Umbilical cord (tissue), 2 donors: Measurements from ENCODE around the gene SLC2A3. TPM values are rescaled to one million over a fixed set of nuclear protein-coding genes. Genes with fewer than 3 reads are reported as not detected.
A peak's percentile ranks its signal among the peaks of the same experiment; 100 is the strongest.
"Not testable (repeated sequence)": the region's sequence is repeated elsewhere in the genome, so short reads cannot be mapped to it uniquely, and the experiment has no call there.

Source experiments
- DNase-seq: peaks from one replicate; pipeline ENCODE4 v3.0.0-alpha.2; 2015; ENCODE audit warnings: low spot score
- total RNA-seq: library from RNA; depleted of rRNA; stranded (reverse); fragments of >200 nt; gene quantifications from one replicate; pipeline ENCODE4 v1.2.3, GENCODE V29; 2014; ENCODE audit warnings: low replicate concordance; ENCODE audit not compliant: insufficient read depth

The SLC2A3 gene
- total RNA-seq, 1 donor from 2014 or later = 202 TPM

DNA sequence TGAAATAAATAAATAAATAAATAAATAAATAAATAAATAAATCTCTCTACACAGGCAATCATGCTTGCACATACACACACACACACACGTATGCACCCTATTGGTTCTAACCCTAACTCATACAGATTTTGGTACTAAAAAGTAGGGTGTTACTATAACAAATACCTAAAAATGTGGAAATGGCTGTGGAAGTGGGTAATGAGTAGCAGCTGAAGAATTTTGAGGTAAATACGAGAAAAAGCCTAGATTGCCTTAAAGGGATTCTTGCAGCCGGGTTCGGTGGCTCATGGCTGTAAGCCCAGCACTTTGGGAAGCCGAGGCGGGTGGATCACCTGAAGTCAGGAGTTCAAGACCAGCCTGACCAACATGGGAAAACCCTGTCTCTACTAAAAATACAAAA, 15.7 kb upstream of the SLC2A3 start:
- no peak for DNase-seq

DNA sequence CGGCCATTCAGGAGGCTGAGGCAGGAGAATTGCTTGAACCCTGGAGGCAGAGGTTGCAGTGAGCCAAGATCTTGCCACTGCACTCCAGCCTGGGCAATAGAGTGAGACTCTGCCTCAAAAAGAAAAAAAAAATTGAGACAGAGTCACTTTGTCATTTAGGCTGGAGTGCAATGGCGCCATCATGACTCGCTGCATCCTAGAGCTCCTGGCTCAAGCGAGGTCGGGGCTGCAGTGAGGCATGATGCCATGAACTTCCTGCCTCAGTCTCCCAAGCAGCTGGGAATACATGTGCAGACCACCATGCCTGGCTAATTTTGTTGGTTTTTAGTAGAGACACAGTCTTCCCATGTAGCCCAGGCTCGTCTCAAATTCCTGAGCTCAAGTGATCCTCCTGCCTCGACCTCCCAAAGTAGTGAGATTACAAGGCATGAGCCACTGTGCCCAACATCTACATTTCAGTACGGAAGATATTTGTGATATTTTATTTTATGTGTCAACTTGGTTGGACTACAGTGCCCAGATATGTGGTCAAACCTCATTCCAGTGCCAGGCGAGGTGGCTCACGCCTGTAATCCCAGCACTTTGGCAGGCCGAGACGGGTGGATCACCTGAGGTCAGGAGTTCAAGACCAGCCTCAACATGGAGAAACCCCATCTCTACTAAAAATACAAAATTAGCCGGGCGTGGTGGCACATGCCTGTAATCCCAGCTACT, 14.4 kb upstream of the SLC2A3 start:
- DNase-seq = not testable (repeated sequence)

DNA sequence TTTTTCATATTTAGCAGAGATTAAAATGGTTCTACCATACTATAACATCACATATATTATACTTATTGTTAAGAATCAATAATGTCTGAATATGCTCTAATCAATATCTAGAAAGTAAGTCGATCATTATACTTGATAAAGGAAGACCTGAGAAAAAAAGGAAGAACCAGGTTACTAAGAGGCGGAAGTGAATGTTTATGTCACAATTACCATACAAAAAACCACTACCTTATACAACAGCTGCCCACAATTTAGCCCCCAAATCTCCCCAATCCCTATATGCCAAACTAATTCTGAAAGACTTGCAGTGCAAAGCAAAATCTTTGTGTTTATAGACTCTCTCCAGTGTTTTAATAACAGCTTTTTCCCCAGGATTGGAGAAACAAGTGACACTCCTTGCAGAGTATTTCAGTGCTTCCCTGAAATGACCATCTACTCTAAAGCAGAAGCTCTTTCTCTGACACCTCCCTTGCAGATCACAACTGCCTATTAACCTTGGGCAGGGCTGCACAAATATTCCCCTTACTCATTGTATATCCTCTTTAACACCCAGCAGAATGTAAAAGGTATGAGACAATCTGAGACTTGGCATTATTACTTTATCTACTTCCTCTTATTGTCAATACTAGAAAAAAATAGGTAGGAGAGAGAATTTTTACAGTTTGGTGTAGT, 12.7 kb upstream of the SLC2A3 start:
- DNase-seq = no peak

DNA sequence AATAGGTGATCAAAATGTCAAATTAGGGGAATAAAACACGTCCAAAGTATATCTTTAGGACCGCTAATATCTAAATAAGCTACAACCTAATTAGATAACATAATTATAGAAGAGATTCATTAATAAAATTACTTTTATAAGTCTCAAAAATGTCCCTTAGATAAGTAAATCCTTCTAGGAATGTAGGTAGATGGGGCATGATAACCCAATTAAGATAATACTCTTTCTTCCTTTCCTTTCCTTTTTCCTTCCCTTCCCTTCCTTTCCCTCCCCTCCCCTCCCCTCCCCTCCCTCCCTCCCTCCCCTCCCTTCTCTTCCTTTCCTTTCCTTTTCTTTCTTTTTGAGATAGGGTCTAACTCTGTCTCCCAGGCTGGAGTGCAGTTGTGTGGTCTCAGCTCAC, 11.0 kb upstream of the SLC2A3 start:
- no peak for DNase-seq

DNA sequence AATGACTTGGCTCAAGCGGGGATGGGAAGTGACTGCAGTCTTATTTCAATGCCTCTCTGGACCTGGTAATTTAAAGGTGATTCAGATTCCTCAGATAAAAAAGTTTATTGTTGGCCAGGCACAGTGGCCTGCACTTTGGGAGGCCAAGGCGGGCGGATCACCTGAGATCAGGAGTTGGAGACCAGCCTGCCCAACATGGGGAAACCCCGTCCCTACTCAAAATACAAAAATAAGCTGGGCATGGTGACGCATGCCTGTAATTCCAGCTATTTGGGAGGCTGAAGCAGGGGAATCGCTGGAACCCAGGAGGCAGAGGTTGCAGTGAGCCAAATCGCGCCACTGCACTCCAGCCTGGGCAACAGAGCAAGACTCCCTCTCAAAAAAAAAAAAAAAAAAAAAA, 8.8 kb upstream of the SLC2A3 start:
- DNase-seq = not testable (repeated sequence)

DNA sequence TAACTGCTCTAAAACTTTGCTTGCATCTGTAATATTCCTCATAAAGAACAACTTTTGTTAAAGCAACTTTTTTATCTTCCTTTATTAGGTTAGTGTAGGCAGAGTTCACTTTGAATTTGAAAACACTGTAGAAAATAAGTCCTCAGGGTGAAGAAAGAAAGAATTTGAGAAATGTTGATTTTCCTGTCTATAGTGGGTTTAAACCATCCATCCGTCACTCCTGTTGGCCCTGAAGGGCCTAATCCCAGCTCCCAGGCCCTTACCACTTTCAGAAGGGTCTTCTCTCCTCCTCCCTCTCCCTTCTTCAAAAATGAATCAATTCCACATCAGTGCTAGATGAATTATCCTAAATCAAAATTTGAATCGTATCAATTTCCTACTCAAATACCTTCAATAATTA, 4.9 kb upstream of the SLC2A3 start:
- DNase-seq = peak; percentile 30

DNA sequence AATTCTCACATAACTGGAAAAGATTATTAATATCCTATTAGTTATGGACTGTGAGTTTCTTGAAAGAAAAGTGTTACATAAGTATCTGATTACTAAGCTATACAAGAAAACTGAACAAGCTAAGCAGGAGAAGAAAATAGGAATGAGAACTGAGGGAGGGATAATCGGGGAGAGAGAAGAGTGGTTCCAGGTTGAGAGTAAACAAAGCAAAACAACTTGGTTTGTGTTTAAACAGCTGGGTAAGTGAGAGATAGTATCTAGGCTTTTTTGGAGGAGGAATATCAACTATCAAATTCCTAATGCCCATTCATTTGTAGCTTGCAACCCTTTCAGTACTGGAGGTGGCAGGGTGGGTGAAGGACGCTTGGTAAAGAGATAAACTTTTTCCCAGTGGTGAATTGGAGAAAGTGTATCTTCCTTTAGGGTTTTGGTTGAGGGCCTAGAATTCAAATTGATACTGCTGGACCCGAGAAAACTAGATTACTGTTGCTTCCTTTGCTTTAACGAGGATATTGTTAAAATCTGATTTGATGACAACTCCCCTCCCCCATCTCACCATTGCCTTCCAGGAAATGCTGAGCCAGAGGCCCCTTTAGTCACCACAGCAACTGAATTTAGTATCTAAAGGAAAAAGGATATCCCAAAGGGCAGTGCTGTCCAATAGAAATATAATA, 2.0 kb upstream of the SLC2A3 start:
- DNase-seq = peak; percentile 17

DNA sequence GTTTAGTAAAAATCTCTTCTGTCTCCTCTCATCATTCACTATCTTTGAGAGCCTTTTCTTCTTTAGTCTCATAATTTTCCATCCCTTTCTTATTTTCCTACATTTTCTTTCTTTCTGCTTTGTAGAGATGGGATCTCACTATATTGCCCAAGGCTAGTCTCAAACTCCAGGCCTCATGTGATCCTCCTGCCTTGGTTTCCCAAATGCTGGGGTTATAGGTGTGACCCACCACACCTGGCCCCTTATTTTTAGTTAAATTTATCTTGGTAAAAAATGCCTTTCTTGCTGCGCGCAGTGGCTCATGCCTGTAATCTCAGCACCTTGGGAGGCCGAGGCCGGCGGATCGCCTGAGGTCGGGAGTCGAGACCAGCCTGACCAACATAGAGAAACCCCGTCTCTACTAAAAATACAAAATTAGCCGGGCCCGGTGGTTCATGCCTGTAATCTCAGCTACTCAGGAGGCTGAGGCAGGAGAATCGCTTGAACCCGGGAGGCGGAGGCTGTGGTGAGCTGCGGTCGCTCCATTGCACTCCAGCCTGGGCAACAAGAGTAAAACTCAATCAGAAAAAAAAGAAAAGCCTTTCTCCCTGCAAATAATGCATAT, 996 bp downstream of the SLC2A3 start:
- DNase-seq = no peak

DNA sequence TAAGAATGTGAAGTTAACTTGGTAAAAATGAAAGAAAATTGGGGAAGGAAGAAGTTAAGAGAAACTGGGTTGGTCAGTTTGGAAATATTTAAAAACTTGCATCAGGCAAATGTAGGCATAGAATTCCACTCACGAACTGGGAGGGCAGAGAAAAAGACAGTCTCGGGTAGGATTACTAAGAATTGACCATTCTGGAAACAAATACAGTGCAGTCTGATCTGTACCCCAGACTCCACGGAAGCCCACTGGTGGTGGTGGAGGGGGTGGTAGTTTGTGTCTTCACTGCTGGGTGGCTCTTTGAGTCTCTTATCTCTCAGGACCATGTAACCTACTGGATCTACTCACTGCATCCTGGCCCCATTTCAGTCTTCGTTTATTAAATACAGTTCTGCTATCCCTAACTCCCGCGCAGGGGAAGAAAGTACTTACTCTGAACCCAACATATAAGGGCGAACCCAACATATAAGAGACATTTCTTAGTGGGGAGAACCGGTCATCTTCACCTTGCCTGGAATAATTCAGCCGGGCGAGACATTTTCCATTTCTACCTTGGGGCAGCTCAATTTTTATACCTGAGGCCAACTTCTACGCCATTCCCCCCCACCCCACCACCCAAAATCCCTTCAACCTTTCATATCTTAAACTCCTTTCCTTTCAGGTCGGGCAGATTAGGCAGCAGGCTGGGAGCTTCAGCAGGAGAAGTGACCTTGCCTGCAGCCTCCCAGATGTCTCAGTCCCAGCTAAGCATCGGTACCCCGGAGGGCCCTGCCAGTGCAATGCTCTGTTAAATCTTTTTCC, 1.7 kb downstream of the SLC2A3 start:
- DNase-seq = peak; percentile 25

DNA sequence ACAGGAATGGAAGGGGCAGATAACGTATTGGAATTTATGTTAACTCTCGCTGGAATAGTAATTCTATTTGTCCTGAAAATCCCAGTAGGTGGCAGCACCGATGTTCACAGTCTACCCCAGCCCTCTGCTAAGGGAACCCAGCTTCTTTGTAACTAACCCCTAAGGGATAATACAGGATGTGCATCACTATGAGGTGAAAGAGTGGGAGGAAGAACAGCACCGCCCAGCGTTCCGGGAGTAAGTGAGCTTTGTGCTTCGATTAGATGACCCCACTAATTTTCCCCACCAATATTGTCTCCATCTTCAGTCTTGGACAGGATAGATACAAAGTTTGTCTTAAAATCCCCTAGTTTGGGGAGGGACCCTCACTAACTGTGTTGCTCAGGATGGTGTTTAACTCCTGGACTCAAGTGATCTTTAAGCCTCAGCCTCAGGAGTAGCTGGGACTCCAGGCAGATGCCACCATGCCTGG, 2.7 kb downstream of the SLC2A3 start:
- peak; percentile 90 for DNase-seq

DNA sequence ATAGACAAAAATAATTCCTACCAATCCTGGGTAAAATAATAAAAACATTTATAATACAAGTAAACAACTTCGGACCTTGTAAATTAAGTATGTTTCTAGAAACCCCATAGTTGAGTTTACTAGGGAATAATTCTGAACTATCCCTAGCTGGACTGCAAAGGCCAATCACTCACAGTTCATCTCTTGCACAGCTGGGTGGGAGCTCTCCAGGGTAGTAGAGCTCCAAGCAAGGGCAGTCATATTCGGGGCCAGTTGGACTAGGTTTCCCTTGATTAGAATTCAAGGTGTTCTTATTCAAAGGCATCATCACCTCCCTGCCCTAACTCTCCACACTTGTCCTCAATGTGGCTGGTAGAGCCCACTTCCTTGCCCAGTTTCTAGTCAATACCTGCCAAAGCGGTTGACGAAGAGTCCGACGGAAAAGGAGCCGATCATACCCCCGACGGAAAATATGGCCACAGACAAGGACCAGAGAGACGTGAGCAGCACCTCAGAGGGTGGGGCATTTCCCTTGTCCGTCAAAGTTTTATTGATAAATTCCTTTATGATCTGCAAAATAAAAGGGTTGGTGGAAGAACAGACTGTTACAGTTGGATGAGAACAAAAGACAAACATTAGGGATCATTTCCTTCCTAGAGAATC, 3.3 kb downstream of the SLC2A3 start:
- DNase-seq = not testable (repeated sequence)

DNA sequence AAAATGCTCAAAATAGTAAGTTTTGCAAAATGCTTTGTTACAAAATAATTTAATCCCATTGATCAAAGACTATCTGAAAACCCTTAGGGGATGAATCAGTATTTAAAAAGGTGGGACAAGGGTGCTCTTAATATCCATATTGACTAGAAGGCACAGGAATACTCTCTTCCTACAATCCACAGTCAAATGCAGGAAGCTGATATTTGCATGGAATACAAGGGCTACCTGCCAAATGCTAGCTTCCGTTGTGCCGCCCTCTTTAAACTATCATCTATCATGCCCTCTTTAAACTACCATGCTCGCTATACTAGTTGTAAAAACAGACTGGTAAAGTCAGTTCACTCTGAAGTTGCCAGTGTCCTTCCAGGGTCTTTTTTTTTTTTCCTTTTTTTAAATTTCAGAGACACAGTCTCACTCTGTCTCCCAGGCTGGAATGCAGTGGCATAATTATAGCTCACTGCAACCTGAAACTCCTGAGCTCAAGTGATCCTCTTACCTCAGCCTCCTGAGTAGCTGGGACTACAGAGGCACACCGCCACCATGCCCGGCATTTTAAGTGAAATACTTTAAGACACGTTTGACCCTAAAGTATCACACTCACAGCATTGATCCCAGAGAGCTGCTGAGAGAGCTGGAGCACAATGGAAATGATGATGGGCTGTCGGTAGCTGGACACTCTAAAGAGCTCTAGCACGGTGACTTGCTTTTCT, 6.7 kb downstream of the SLC2A3 start:
- DNase-seq = no peak

DNA sequence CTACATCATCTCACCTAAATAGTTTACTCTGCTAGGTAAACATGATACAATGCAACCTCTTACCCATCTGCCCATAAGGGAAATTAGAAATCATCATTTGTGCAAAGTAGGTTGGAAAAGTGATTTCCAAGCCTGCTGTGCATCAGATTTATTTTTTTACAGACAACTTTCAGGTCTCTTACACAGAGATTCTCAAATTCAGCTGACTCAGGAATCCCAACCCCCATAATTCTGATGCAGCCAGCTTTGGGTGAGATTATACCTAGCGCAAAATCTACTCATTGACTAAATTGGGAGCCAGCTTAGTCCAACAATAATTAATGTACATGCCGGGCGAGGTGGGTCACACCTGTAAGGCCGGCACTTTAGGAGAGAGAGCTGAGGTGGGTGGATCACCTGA, 8.5 kb downstream of the SLC2A3 start:
- no peak for DNase-seq

DNA sequence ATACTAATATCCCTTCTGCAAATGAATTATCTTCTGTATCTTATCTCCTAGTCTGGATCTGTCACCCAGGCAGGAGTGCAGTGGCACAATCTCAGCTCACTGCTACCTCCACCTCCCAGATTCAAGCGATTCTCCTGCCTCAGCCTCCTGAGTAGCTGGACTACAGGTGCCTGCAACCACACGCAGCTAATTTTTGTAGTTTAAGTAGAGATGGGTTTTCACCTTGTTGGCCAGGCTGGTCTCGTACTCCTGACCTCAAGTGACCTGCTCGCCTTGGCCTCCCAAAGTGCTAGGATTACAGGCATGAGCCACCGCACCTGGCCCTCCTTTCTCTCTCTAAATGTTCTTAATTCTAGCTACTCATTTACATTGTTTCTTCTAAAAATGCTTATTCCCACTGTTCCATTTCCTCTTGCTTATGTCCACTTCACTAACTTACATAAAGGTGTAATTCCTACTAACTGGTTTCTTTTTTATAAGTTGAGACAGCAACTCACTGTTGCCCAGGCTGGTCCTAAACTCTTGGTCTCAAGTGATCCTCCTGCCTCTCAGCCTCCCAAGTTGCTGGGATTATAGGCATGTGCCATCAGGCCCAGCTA, 9.8 kb downstream of the SLC2A3 start:
- not testable (repeated sequence) for DNase-seq

DNA sequence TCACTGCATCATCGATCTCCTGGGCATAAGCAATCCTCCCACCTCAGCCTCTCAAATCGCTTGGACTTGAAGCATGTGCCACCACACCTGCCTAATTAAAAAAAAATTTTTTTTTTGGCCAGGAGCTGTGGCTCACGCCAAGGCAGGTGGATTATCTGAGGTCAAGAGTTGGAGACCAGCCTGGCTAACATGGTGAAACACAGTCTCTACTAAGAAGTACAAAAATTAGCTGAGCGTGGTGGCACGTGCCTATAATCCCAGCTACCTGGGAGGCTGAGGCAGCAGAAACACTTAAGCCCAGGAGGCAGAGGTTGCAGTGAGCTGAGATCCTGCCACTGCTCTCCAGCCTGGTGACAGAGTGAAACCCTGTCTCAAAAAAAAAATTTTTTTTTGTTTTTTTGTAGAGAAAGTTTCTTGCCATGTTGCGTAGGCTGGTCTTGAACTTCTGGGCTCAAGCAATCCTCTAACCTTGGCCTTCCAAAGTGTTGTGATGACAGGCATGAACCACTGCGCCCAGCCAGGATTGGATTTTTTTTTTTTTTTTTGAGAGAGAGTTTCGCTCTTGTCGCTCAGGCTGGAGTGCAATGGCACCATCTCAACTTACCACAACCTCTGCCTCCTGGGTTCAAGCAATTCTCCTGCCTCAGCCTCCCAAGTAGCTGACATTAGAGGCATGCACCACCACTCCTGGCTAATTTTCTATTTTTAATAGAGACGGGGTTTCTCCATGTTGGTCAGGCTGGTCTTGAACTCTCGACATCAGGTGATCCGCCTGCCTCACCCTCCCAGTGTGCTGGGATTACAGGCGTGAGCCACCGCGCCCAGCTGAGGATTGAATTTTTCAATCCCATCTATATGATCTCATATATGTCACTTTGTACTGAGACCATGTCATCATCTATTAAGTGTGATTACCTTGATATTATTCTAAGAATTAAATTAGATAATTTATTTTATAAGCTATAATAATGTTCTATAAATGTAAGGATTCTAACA, 12.4 kb downstream of the SLC2A3 start:
- DNase-seq = no peak

DNA sequence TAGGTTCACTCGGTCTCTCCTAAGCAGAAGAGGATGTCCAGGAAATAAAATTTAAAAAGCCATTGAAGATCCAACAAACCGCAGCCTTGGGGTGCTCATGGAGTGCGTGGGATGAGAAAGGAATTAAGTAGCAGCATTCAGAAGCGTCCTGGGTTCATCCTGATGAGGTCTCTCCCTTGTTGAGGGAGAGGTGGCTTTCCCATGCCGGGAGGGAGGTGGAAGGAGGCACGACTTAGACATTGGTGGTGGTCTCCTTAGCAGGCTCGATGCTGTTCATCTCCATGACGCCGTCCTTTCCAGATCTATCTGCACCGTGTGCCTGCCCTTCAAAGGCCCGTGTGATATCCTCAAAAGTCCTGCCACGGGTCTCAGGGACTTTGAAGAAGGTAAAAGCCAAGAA, 14.8 kb downstream of the SLC2A3 start:
- DNase-seq = not testable (repeated sequence)

DNA sequence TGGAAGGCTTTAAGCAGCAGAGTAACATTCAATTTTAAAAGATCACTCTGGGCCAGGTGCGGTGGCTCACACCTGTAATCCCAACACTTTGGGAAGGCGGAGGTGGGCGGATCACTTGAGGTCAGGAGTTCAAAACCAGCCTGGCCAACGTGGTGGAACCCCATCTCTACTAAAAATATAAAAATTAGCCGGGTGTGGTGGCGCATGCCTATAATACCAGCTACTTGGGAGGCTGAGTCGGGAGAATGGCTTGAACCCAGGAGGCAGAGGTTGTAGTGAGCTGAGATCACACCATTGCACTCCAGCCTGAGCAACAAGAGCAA, 17.8 kb downstream of the SLC2A3 start:
- DNase-seq = not testable (repeated sequence)

DNA sequence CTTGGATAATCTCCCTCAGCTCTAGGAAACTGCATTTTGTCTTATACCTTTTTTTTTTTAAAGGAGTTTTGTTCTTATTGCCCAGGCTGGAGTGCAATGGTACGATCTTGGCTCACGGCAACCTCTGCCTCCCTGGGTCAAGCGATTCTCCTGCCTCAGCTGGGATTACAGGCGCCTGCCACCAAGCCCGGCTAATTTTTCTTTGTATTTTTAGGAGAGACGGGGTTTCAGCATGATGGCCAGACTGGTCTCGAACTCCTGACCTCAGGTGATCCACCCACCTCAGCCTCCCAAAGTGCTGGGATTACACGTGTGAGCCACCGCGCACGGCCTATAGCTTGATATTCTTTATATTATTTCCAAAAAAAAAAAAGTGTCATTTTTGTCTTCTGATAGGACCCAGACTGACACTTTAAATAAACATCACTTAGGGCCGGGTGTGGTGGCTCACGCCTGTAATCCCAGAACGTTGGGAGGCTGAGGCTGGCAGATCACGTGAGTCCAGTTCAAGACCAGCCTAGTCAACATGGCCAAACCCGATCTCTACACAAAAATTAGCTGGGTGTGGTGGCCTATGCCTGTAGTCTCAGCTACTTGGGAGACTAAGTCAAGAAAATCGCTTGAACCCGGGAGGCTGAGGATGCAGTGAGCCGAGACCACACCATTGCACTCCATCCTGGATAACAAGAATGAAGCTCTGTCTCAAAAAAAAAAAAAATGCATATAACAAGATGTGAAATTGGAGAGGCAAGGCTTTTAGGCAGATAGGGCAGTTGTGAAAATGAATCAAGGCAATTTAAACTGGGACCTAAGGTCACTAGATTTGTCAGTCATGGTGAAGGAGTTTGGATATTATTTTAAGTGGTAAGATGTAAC, 18.4 kb downstream of the SLC2A3 start:
- DNase-seq = no peak
